ENCODE data around the gene NOL3.

DNA sequence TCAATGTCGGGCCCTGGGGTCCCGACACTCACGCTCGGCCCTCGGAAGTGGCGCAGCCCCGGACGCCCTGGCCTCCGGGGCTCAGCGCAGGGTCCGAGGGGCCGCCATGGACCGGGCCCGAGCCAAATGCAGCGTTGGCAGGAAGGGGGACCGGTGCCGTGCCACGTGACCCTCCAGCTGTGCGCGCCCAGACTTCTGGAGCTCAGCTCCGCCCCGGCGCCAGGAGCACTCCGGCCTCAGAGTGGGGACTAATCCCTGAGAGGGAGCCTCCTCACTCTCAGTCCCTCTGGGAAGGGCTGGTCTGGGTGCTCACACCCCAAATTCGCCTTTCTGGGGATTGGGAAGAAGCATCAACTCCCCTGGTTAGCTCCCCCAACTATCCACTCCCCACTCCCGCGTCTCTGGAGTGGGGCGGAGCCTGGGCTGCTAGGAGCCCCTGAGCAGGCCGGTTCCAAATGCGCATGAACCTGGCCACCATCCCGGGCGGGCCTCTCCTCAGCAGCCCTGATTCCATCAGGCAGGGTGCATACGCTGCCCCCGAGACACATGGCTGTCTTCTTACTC, 19.4 kb upstream of the NOL3 start, which contains the start of gene B3GNT9:
- TF ChIP-seq POLR2A (IDR thresholded peaks at IDR 0.05; ENCODE audit: low read depth, low read length) (no peak), POLR2AphosphoS5 (IDR thresholded peaks at IDR 0.05; ENCODE audit: insufficient read depth, low read depth, low read length) (no peak), CTCF (IDR thresholded peaks at IDR 0.05; ENCODE audit: extremely low read depth in 1 of 2, insufficient read depth in 1 of 2, low read depth in 1 of 2, low read length in 2 of 2) (no peak), MYC (IDR thresholded peaks at IDR 0.05; ENCODE audit: low read depth, low read length) (no peak)
